Right renal pelvis (tissue), 4 donors: ENCODE data around the gene ACAP3. TPM values are rescaled to one million over a fixed set of nuclear protein-coding genes. Genes with fewer than 3 reads are reported as not detected.

Source experiments
- DNase-seq, 4 donors: peaks; one replicate each; pipeline ENCODE4 v3.0.0-alpha.2; 2013; ENCODE audit warnings: low read depth in 4 of 4, low spot score in 3 of 4, missing footprints in 1 of 4
- polyA plus RNA-seq, 4 donors: library from polyadenylated mRNA; unstranded; fragments of 120-200 nt; gene quantifications; one replicate each; pipeline ENCODE4 v1.2.1, GENCODE V29; 2013; ENCODE audit not compliant: insufficient read length in 4 of 4

The ACAP3 gene
- polyA plus RNA-seq, 4 donors = 21.7 to 38.7 (median 24.4) TPM

DNA sequence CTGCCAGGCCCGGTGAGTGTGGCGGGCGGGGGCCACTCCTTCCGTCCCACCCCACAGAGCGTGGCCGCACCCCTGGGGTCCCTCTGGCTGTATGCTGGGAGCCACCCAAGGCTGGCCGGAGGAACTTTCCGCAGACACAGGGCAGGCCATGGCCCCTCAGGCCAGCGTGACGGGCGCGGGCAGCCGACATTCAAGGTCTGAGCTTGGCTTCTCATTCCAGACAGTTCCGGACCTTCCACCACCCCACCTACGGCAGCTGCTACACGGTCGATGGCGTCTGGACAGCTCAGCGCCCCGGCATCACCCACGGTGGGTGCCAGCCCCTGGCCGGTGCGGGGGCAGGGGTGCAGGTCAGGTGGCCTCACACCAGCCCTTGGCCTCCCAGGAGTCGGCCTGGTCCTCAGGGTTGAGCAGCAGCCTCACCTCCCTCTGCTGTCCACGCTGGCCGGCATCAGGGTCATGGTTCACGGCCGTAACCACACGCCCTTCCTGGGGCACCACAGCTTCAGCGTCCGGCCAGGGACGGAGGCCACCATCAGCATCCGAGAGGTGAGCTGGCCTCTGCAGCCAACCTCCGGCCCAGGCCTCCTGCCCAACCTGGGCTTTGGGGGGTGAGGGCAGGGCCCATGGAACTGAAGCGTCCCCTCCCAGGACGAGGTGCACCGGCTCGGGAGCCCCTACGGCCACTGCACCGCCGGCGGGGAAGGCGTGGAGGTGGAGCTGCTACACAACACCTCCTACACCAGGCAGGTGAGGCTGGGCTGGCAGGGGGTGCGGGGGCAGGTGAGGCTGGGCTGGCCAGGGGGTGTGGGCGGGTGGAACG lies 20.2 kb downstream of the ACAP3 start:
- no peak for DNase-seq

DNA sequence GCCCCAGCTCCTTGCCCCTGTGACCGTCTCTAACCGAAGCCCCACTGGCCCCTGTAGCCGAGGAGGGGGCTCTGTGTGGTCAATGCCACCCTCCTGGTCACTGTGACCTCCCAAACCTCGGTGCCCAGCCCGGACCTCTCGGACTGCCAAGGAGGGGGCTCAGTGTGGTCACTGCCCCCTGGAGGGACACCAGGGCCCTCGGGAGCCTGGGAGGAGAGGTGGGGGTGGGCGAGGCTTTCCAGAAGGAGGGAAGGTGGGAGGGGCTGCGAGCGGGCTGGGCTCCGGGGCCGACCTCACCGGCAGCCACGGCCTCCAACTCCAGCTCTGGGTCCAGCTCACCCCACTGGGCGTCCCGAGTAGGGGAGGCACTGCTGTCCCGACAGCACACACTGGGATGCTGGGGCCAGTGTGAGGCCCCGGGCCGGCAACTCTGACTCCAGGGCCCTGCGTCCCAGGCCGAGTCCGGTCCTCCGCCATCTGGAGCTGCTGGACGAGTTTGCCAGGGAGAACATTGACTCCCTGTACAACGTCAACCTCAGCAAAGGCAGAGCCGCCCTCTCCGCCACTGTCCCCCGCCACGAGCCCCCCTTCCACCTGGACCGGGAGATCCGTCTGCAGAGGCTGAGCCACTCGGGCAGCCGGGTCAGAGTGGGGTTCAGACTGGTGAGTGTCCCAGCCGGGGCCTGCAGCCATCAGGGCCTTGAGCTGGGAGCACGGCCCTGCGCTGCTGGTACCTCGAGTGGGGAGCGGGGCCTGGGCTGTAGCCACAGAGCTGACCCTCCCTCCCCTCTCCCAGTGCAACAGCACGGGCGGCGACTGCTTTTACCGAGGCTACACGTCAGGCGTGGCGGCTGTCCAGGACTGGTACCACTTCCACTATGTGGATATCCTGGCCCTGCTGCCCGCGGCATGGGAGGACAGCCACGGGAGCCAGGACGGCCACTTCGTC lies 21.1 kb downstream of the ACAP3 start:
- DNase-seq = no peak

DNA sequence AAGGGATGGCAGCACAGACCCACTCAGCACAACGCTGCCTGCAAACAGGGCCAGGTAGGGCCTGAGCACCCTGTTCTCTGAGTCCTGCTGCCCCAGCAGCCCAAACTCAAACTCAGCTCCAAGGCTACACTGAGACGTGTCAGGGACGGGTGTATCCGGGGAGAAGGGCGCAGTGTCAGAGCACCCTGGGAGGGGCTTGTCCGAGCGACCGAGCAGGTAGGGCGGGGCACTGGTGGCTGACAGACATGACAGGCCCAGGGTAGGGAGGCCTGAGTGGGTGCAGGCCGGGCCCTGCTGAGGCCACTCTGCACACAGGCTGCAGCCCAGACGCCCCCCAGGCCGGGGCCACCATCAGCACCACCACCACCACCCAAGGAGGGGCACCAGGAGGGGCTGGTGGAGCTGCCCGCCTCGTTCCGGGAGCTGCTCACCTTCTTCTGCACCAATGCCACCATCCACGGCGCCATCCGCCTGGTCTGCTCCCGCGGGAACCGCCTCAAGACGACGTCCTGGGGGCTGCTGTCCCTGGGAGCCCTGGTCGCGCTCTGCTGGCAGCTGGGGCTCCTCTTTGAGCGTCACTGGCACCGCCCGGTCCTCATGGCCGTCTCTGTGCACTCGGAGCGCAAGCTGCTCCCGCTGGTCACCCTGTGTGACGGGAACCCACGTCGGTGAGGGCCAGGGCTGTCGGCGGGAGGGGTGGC lies 22.0 kb downstream of the ACAP3 start:
- DNase-seq = no peak

DNA sequence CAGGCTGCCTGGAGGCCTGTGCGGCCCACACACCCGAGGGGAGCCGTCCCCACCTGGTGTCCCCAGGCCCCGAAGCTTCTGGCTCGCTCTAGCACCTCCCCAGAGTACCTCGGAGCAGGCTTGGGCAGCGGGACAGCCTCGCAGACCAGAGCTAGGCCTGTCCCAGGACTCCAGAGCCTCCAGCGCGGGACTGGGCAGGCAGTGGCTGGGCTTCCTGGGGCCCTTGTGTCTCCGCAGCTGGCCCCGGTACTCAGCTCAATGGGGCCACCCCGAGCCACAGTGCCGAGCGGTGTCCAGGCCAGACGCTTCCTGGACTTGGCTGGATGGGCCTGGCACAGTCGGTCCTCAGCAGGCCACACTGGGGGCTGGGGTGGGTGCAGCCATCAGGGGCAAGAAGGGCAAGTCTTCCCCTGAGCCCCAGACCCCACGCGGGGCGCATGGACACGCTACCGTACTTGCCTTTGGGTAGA lies 22.6 kb downstream of the ACAP3 start:
- no peak for DNase-seq

DNA sequence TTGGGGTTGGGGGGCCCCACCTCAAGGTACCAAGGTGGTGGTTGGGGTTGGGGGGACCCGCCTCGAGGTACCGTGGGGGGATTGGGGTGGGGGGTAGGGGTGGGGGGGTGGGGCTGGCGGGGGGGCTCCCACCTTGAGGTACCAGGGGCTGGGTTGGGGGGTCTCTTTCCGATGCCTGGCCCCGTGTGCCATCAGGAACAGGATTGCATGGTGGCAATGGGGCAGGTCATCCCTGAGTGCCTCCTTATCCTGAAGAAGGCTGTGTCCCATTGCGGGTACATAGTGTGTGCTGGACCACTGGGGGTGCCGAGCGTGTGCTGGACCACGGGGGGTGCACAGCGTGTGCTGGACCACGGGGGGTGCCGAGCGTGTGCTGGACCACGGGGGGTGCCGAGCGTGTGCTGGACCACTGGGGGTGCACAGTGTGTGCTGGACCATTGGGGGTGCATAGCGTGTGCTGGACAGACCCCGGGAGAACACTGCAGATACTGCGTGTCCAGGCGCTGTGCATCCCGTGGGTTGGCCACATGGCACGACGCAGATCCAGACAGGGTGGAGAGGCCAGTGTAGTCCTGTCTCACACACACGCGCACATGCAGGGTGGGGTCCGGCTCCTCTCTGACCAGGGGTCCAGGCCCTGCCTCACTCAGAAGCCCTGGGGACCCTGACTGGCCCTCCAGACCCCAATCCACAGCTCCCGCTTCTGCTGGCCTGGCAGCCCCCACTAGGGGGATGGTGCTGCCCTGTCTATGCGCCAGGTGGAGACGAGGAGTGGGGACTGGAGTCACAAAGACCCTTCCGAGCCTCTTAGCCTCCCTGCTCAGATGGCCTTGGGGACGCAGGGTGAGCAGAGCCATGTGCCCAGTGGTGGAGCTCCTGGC lies 23.3 kb downstream of the ACAP3 start:
- no peak for DNase-seq

DNA sequence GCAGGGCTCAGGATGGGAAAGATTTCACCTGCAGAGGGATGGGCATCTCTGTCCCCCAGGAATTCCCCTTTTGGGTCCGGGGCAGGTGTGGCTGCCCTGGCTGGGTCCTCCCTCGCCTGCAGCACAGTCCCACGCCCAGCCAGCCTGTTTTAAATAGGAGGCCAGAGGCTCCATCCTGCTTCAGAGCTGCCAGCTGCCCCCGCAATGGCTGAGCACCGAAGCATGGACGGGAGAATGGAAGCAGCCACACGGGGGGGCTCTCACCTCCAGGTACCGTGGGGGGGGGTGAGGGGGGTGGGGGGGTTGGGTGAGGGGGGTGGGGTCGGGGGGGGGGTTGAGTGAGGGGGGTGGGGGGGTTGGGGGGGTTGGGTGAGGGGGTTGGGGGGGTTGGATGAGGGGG lies 23.9 kb downstream of the ACAP3 start:
- DNase-seq = no peak

DNA sequence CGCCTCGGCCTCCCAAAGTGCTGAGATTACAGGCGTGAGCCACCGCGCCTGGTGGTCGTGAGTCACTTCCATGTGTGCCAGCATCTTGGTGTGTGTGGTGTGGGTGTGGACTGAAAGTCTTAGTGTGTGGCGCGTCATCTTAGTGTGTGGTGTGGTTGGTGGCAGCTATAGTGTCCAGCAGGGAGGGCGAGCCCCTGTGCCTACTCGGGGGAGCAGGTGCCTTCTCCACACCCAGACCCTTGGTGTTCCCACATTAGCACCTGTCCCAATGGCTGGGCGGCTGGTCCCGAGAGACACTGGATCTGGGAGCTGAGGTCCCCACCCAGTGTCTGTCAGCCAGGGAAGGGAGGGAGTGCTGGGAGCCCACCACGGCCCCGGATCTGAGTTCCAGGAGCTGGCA lies 24.7 kb downstream of the ACAP3 start:
- DNase-seq = no peak

DNA sequence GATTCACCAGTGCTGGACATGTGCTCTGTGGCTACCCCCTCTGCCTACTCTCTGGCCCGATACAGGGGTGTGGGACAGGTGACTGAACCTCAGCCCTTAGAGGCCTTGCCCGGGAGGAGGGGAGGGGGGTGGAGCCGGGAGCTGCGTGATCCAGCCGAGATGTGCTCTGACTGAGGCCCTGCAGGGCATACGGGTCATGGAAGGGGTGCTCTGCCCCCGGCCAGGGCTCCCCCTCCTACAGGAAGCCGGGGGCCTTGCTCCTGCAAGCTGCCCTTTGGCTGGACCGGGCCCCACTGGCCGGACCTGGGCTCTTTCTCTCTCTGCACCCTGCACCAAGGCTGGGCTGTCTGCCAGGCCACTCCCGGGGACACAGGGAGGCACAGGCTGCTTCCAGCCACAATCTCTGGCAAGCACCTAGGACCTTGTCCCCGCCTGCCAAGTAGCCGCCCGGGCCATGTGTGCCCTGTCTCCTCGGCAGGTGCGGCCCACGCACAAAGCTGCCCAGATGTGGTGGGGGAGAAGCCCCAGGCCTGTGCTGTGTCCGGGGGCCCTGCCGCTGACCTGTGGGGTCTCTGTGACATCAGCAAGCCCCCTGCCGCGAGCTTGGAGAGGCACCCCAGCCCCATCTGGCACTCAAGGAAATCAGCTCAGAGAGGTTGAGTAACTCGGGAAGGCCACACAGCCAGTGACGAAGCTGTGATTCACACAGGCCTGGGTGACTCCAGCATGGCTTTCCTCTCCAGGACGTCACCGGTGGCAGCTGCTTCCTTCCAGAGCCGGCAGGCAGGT lies 26.0 kb downstream of the ACAP3 start:
- no peak for DNase-seq

DNA sequence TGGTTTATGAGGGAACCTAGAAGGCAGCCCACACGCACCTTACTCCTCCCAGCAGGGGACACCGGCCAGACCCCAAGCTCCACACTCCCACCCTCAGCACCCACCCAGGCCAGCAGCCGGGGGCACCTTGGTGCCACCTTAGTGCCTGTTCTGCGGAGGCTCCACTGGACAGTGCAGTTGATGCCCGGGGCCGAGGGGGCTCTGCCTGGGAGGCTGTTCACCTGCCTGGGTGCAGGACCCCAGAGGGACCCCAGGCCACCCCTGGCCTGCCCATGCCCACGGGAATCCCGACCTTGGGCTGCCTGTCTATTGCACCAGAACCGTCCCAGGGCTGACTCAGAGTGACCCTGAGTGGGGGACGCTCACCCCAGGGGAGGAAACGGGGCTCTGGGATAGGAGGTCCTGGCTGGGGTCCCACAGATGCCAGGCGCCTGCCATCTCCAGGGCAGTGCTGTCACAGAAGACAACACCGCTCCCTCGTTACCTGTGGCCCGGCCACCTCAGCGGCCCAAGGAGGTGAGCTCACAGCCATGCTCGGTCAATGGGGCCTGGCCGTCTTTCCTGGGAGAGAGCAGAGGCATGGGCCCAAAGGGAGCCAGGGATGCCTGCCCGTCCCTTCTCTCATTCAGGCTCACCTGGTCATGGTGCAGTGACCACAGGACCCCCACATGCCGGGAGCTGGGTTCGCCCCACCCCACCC lies 26.8 kb downstream of the ACAP3 start:
- DNase-seq = no peak

DNA sequence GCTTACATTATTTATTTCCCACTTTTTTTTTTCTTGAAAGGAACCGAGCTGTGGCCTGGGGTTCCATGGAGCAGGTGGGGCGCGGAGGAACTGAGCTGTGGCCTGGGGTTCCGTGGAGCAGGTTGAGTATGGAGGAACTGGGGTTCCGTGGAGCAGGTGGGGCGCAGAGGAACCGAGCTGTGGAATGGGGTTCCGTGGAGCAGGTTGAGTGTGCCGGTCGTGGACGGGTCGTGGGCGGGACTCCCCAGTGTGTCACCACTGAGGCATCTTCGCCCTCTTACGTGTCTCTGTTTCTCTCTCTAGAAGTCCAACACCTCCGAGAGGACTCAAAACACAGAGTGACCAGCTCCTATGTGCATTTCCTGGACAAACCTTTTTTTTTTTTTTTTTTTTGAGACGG lies 28.7 kb downstream of the ACAP3 start:
- no peak for DNase-seq

DNA sequence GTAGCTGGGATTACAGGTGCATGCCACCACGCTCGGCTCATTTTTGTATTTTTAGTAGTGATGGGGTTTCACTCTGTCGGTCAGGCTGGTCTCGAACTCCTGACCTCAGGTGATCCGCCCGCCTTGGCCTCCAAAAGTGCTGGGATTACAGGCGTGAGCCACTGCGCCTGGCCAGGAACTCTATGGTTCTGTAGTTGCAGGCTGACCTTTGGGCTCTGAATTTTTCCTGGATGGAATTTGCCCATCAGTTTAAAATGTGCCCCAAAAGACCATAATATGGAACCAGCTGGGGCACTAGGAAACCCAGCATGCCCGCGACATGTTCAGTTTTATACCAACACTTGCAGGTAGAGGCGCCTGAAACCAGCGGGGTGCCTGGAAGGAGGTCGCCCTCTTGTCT lies 29.1 kb downstream of the ACAP3 start:
- DNase-seq = no peak

DNA sequence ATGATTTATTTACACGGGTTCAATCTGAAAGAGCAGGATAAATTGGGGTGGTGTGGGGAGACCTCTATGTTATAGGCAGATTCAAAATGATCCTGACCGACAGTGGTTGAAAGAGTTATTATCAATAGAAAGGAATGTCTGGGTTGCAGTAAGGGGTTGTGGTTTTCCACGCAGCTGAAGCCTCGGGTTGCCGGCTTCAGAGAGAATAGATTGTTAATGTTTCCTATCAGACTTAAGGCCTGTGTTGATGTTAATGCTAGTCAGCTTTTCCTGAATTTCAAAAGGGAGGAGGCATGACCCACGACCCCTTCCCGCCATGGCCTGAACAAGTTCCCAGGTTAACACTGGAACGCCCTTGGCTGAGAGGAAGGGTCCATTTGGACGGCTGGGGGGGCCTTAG lies 31.9 kb downstream of the ACAP3 start:
- no peak for DNase-seq

DNA sequence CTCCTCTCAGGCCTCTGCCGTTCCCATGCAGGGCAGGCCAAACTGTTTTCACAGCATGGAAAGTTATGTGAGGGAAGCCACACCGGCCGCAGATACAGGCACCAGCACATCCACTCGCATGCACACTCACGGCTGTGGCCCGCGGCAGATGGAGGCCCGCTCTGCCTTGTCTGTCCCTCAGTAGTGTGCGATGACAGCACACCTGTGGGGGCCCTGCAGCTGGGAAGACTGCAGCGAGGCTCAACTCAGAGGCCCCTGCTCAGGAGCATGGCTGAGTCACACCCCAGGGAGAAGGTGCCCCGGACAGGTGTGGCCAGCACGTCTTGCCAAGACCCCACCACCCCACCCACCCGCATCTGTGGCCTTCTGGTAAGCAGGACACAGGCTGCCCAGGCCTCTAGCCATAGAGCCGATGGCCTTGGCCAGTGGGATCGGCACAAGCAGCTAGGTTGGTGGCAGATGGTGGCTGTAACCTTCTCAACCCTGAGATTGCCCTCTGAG lies 32.7 kb downstream of the ACAP3 start:
- no peak for DNase-seq

DNA sequence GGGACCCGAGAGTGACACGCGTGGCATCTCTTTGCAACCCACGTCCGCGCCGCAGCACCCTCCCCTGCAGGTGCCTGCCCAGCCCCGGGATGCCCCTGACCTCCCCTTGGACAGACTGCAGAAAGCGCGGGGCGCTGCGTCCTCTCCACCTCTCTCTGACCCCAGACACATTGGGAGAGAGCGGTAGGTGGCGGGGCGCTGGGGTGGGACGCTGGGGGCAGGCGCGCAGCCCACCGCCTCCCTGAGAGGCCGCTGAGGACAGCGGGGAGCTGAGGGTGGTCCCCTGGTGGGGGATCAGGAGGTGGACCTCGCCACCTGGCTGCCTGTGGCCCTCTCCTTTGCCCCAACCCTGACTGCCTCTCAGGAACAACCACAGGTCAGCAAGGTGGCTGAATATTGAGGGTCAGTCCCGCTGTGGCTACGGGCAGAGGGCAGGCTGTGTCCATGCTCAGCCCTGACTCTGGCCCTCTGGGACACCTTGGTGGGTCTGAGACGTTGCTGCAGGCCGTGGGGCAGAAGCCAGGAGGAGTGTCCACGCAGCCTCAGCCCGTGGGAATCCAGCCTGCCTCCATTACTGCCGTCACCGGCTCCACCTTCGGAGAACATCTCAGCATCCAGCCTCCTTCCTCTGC lies 33.3 kb downstream of the ACAP3 start:
- no peak for DNase-seq

DNA sequence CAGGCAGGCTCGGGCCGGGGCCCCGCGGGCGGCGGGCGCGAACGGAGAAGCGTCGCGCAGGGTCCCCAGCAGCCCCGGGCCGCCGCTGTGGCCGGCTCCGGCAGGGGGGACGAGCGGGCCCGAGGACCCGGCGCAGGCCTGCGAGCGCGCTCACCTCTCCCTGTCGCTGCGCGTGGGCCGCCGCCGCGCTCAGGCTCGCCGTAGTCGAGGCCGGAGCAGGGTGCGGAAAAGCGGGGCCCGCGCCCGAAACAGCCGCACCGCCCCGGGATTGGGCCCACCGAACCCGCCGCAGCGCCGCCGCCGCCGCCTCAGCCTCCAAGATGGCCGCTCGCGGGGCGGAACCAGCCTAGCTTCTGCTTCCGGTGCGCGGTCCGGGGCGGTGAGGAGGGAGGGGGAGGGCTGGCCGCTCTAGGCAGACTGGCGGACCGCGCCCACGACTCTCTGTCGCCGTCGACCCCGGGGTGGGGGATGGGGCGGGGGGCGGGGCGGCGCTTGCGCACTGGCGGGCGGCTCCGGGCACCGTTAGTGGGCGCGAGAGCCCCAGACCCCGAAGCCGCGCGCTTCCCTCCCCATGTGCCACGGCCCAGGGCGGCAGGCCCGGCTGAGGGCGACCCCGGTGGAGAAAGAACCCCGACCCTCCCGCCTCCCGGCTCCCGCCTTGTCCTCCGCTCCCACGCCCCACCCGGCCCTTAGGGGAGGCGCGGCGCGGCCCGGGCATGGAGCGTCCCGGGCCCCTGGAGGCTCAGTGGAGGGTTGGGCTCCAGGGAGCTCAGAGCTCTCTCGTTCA lies 34.0 kb downstream of the ACAP3 start, which contains the start of gene UBE2J2:
Gene UBE2J2 (minus strand): TSS at position 343 of the 787 bp plus-strand sequence. CDS start 5,862 bp downstream, outside the sequence.
- DNase-seq = peak; percentile 71 to 81 (median 78)

DNA sequence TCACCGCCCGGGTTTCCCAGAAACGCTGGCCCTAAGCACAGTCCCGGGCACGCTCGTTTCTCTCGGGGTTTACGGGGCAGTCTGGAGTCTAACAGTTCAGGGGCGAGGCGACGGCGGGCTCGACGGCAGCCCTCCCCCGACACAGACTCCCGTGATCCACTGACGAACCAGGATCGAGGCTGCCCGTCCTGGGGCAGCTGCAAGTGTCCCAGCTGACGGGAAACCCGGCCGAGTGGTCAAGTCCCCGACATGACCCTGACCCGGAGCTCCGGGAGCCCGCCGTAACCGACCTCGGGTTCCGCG lies 34.6 kb downstream of the ACAP3 start:
- DNase-seq = no peak
